ENCODE measurements around the gene CHST13.

CHST13 gene

DNA sequence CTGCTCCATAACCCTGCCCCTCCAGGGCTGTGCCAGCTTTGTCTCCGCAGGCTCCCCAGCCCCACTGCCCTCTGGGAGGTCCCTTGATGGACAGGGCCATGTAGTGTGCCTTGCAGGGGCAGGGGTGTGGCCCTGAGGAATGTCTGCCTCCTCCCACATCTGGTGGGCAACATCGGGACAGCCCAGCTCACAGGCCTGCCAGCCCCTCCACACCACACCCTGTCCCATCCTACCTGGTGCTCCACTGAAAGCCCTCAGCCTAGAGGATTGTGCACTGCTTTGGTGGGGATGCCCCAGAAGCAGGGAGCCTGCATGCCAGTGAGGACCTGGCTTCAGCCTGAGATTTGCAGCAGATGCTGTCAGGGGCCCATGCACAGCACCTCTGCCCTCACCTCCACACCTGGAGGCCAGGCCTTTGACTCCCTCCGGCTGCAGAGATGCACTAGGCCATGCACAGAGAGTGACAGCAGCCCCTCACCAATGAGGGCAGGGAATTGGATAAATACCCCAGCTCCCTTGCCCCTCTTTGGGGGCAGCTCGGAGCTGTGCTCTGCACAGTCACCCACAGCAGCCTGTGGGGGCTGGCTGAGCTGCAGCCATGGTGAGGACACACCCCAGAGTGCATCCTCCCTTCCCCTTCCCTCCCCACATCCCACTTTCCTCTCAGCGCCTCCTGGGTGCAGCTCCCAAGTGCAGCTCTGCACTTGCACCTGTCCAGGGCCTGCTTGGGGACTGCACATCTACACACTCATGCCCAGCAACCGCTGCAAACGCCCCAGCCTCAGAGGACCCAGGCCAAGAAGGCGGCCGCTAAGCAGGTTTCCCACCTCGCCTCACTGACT, 32.1 kb downstream of the CHST13 start:
- TF ChIP-seq SPI1 (IDR thresholded peaks at IDR 0.05; ENCODE audit: low read depth, low read length) (no peak), POLR2AphosphoS5 (IDR thresholded peaks at IDR 0.05; ENCODE audit: low read depth, low read length) (no peak), POLR2A (IDR thresholded peaks at IDR 0.05; ENCODE audit: low read depth, low read length) (no peak), PAX5 (IDR thresholded peaks at IDR 0.05; ENCODE audit: insufficient read depth, low read length, severe bottlenecking) (no peak), POU2F2 (IDR thresholded peaks at IDR 0.05; ENCODE audit: low read depth, low read length) (no peak), TAF1 (IDR thresholded peaks at IDR 0.05; ENCODE audit: low read depth, low read length) (no peak)
- no peak for DNase-seq (ENCODE audit: insufficient read length, low spot score)
- FAIRE-seq = no peak

DNA sequence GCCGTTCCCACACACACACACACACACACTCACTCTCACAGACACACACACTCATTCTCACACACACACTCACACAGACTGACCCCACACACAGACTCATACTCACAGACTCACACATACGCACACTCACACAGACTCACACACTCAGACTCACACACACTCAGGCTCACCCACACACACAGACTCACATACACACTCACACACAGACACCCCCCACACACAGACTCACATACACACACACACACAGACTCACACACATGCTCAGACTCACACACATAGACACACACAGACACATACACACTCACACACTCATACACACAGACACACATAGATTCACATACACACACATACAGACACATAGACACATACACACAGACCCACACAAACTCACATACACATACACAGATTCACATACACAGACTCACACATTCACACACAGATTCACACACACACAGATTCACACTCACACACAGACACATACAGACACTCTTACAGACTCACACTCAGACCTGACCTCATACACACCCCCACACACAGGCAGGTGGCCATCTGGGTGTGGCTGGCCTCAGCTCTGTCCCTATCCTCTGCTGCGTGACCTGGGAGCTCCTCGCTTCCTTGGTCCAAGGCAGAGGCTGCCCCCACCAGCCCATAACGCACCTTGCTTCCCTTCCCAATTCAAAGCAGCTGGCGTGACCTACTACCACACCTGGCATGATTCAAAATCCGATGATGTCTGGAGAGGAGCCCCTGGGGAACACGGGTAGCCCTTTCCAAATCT, 32.9 kb downstream of the CHST13 start:
- no peak for TF ChIP-seq TAF1 (IDR thresholded peaks at IDR 0.05; ENCODE audit: low read depth, low read length)
- TF ChIP-seq POLR2AphosphoS5 (IDR thresholded peaks at IDR 0.05; ENCODE audit: low read depth, low read length) = no peak
- TF ChIP-seq POLR2A (IDR thresholded peaks at IDR 0.05; ENCODE audit: low read depth, low read length) = no peak
- TF ChIP-seq SPI1 (IDR thresholded peaks at IDR 0.05; ENCODE audit: low read depth, low read length) = no peak
- no peak for TF ChIP-seq PAX5 (IDR thresholded peaks at IDR 0.05; ENCODE audit: insufficient read depth, low read length, severe bottlenecking)
- no peak for TF ChIP-seq POU2F2 (IDR thresholded peaks at IDR 0.05; ENCODE audit: low read depth, low read length)
- FAIRE-seq (no peak), DNase-seq (ENCODE audit: insufficient read length, low spot score) (no peak)

DNA sequence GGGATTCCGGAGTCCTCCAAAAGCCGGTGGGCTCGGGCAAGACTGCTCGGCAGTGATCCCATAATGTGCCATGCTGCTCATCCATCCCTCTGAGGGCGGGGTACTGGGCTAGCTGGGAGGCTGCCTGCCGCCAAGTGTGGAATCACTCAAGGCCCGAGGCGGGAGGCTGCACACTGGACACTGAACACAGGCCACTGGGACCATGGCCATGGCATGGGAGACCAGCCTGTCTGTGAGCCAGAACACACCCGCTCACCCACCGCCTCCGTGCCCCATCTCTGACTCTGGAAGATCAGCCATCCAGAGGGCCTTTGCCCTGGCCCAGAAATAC, 33.4 kb downstream of the CHST13 start:
- TF ChIP-seq SPI1 (IDR thresholded peaks at IDR 0.05; ENCODE audit: low read depth, low read length) = no peak
- no peak for TF ChIP-seq POLR2AphosphoS5 (IDR thresholded peaks at IDR 0.05; ENCODE audit: low read depth, low read length)
- TF ChIP-seq POLR2A (IDR thresholded peaks at IDR 0.05; ENCODE audit: low read depth, low read length) = no peak
- no peak for TF ChIP-seq POU2F2 (IDR thresholded peaks at IDR 0.05; ENCODE audit: low read depth, low read length)
- no peak for TF ChIP-seq PAX5 (IDR thresholded peaks at IDR 0.05; ENCODE audit: insufficient read depth, low read length, severe bottlenecking)
- no peak for TF ChIP-seq TAF1 (IDR thresholded peaks at IDR 0.05; ENCODE audit: low read depth, low read length)
- DNase-seq (ENCODE audit: insufficient read length, low spot score) (no peak), FAIRE-seq (no peak)

DNA sequence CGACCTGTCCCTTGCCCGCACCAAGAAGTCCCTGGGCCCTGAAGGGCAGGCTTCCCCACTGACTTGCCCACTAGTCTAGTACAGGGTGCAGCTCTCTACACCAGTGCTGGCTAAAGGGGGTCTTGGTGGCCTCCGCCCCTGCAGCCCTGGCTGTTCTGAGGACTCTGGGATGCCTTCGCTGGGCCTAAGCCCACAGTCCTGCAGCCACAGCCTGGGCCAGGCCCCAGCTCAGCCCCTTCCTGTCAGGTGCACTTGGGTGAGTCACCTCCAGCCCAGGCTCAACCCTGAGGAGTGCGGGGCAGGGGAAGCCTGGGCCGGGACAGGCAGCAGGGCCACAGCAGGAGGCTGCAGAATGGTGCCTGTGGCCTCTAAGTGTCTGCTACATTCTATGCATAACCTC, 33.8 kb downstream of the CHST13 start:
- TF ChIP-seq TAF1 (IDR thresholded peaks at IDR 0.05; ENCODE audit: low read depth, low read length) (no peak), POLR2AphosphoS5 (IDR thresholded peaks at IDR 0.05; ENCODE audit: low read depth, low read length) (no peak), SPI1 (IDR thresholded peaks at IDR 0.05; ENCODE audit: low read depth, low read length) (no peak), PAX5 (IDR thresholded peaks at IDR 0.05; ENCODE audit: insufficient read depth, low read length, severe bottlenecking) (no peak), POU2F2 (IDR thresholded peaks at IDR 0.05; ENCODE audit: low read depth, low read length) (no peak), POLR2A (IDR thresholded peaks at IDR 0.05; ENCODE audit: low read depth, low read length) (no peak)
- DNase-seq (ENCODE audit: insufficient read length, low spot score) = no peak

DNA sequence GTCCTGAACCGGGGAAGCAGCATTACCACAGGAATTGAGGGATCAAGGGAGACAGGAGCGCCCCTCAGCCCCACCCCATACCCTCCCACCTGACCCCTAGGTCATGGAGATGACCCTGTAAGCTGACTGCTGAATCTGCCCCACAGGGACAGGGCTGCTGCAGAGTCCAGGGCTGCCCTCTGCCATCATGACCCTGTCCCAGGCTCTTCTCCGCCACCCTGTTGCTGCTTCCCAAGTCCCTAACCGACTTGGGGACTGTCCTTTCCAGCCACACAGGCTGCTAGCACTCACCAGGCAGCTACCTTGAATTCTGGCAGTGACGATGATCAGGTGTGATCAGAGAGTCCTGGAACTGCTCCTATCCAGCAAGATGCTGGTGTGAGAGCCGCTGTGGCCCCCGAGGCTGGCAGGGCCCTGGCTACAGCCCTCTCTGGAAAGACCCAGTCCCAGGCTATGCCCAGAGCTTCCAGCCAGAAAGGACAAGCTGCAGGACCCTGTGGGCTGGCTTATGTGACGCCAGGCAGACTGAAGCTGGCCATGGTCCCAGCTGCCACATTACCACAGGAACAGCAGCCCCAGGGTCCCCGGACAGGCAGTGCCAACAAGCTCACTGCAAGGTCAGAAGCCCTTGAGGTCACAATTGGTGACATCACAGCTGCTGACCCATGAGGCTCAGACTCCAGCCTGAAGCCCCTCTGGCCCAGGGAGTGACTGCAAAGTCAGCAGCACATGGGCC, 34.5 kb downstream of the CHST13 start, which contains the start of gene C3orf22:
Gene C3orf22 (minus strand): TSS at position 597 of the 736 bp plus-strand sequence. CDS start 5,542 bp downstream, outside the sequence.
- TF ChIP-seq TAF1 (IDR thresholded peaks at IDR 0.05; ENCODE audit: low read depth, low read length) (no peak), POLR2A (IDR thresholded peaks at IDR 0.05; ENCODE audit: low read depth, low read length) (no peak), POU2F2 (IDR thresholded peaks at IDR 0.05; ENCODE audit: low read depth, low read length) (no peak), PAX5 (IDR thresholded peaks at IDR 0.05; ENCODE audit: insufficient read depth, low read length, severe bottlenecking) (no peak), SPI1 (IDR thresholded peaks at IDR 0.05; ENCODE audit: low read depth, low read length) (no peak), POLR2AphosphoS5 (IDR thresholded peaks at IDR 0.05; ENCODE audit: low read depth, low read length) (no peak)
- DNase-seq (ENCODE audit: insufficient read length, low spot score) (no peak), FAIRE-seq (no peak)

More for the DNA sequence above, 33.8 kb downstream of the CHST13 start:
- no peak for FAIRE-seq

DNA sequence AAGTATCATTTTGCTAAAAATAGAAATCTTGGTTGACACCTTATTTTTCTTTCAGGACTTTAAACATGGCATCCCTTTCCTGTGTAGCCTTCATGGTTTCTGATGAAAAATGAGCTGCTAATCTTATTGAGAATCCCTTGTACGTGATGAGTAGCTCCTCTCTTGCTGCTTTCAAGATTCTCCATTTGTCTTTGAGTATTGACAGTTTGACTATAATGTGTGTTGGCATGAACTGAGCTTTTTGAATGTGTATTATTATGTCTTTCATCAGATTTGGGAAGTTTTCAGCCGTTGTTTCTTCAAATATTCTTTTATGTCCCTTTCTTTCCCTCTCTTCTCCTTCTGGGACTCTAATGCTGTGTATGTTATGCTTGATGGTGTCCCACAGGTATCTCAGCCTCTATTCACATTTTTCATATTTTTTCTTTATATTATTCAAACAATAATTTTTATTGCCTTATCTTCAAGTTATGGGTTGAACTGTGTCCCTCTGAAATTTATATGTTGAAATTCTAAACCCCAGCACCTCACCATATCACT, 38.9 kb downstream of the CHST13 start:
- DNase-seq (ENCODE audit: insufficient read length, low spot score) = no peak
- no peak for TF ChIP-seq TAF1 (IDR thresholded peaks at IDR 0.05; ENCODE audit: low read depth, low read length)
- TF ChIP-seq POLR2AphosphoS5 (IDR thresholded peaks at IDR 0.05; ENCODE audit: low read depth, low read length) = no peak
- FAIRE-seq = no peak

DNA sequence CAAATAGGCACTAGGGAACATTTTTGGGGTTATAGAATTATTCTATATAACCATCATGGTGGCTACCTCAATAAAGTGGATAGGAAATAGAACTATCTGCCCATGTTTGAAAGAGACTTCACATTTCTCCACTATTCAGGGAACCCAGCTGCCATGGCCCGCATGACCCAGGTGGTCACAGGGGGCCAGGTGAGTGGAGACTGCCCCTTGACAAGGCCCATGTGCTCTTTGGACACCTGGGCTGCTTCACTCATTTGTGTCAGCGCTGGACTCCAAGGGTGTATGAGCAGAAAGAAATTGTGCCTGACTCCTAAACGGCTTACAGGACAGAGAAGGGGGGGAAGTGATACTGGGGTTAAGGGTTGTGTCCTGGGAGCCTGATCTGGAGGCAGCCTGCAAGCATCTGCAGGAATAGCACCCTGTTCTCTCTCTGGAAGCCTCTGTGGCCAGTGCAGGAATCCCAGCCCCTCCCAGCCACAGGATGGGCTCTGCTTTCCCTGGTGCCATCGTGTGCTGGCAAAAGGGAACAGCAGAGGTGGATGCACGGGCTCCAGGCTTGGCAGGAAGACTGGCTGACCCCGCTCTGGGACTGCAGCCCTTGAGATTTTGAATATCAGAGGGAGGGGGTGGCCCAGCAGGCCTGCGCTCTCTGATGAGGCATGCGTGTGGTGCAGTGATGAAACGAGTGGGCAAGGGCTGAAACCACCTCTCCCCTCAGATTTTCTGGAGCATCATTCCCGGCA, 43.9 kb downstream of the CHST13 start:
- TF ChIP-seq POU2F2 (IDR thresholded peaks at IDR 0.05; ENCODE audit: low read depth, low read length) (no peak), POLR2AphosphoS5 (IDR thresholded peaks at IDR 0.05; ENCODE audit: low read depth, low read length) (no peak), TAF1 (IDR thresholded peaks at IDR 0.05; ENCODE audit: low read depth, low read length) (no peak), POLR2A (IDR thresholded peaks at IDR 0.05; ENCODE audit: low read depth, low read length) (no peak)
- no peak for FAIRE-seq

DNA sequence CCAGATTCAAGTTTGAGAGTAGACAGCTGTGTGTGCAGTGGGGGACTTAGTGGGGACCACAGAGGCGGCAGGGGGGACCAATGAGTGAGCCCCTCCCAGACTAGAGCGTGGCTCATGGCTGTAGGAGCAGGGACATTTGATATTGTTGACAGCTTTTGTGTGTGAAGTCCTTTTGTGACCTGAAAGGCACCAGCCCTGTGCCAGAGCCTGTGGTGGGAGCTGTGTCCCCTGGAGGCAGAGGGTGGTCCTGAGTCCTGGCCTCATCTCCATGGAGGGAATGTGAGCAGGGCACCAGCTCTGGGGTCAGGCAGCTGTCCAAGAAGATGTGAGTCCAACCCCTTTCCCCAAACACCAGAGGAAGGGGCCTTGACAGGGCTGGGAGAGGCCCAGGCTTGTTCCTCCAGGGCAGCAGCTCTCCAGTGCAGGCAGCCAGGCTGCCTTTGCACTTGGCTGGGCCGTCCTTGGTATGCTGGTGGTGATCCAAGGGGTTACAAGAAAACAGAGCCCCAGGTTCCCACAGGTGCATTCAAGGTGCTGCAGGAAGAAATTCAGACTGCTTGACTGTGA, 44.9 kb downstream of the CHST13 start:
- FAIRE-seq (no peak), DNase-seq (ENCODE audit: insufficient read length, low spot score) (no peak)
- TF ChIP-seq TAF1 (IDR thresholded peaks at IDR 0.05; ENCODE audit: low read depth, low read length) = no peak

More for the DNA sequence above, 43.9 kb downstream of the CHST13 start:
- no peak for DNase-seq (ENCODE audit: insufficient read length, low spot score)
